GM12872 (cell line): ENCODE measurements around the gene RALGAPA2.

Experiments used
- TF ChIP-seq, protein P1 (sequence below): IDR thresholded peaks from 3 replicates; pipeline ENCODE4 v1.5.1; 2011; ENCODE audit warnings: low read depth, mild to moderate bottlenecking, low read length, moderate library complexity; ENCODE audit not compliant: insufficient read depth

The RALGAPA2 gene

DNA sequence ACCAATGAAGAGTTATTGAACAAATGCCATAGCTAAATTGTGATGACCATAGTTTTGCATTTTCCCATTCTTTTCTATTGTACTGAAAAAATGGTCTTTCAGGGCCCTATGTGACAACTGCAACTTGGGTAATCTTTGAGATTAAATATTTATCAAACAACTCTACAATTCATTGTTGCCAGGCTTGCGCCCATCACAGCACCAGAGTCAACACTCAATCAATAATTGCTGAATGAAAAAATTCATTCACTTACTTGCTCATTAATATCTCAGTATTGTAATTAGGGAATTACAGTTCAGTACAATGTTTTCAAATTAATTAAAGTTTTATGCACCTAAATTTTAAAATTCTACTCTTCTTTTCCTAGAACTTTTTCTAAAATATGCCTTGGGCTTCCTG, 7.7 kb upstream of the RALGAPA2 start:
- TF ChIP-seq, protein P1, sequence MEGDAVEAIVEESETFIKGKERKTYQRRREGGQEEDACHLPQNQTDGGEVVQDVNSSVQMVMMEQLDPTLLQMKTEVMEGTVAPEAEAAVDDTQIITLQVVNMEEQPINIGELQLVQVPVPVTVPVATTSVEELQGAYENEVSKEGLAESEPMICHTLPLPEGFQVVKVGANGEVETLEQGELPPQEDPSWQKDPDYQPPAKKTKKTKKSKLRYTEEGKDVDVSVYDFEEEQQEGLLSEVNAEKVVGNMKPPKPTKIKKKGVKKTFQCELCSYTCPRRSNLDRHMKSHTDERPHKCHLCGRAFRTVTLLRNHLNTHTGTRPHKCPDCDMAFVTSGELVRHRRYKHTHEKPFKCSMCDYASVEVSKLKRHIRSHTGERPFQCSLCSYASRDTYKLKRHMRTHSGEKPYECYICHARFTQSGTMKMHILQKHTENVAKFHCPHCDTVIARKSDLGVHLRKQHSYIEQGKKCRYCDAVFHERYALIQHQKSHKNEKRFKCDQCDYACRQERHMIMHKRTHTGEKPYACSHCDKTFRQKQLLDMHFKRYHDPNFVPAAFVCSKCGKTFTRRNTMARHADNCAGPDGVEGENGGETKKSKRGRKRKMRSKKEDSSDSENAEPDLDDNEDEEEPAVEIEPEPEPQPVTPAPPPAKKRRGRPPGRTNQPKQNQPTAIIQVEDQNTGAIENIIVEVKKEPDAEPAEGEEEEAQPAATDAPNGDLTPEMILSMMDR = no peak

DNA sequence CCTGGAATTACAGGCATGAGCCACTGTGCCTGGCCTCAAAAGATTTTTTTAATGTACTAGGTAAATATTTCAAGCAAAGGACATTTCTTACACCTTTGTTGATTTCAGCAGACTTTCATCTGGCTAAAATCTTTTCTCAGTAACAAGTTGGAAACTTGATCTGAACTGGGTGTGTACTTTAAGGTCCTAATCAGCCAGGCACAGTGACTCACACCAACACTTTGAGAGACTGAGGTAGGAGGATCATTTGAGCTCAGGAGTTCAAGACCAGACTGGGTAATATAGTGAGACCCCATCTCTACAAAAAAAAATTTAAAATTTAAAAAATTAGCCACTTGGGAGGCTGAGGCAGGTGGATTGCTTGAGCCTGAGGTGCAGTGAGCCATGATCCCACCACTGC, 7.0 kb upstream of the RALGAPA2 start:
- TF ChIP-seq, protein P1 = no peak

DNA sequence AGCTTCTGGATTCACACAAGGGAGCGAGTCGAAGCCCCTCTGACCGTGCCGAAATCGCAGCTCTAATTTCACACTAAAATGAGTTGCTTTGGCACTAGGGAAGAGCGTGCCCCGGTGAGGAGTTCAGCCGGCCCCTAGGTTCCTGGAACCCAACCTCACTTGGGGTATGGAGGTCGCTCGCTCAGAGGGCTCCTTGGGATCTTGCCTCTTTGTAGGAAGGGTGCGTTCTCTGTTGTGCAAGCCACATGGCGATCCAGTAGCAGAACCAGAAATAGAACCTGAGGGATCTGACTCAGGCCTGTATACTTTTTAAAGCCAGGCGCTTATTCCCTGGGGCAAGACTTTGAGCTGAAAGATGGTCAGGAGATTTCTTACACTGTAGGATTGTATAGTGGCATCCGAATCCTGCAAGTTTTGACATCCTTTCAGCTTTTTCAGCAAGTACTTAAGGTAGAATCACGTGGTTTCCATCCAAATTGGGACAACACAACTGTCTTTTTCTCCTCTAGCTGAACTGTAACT, 861 bp upstream of the RALGAPA2 start:
- TF ChIP-seq, protein P1 = no peak

DNA sequence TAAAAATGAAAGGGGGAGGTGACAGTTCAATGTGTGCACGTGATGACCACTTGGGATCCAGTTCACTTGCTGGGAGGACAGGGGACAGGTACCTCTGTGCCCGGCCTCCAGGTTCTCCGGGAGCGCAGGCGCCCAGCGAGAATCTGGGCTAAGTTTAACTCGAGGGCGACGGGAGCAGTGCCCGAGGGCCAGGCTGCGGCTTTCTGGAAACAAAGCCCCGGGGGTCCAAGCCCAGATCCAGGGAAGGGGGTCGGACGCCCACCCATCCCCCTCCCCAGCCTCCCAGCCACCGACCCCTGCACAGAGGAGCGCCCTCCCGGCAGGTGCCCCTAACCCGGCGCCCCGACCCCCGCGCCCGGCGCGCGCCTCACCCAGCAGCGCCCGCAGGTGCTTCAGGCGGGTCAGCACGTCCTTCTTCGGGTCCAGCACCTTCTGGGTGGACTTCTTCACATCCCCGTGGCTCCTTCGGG, 405 bp downstream of the RALGAPA2 start:
- TF ChIP-seq, protein P1 = no peak

DNA sequence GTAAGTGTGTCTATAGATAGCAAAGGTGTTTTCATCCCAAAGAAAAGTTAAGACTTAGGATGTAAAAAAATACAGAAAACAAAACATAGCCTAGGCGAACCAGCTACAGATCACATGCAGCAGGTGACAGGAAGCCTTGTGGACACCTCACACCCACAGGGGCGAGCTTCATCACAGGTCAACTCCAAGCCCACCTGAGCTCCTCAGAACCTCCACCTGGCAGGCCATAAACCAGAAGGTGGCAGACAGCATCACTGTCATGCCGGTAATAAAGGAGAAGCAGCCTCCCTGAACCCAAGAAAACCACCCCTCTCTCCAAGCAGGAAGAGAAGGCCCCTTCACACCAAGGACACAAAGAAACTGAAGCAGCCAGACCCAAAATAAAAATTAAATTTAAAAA, 1.0 kb downstream of the RALGAPA2 start:
- TF ChIP-seq, protein P1 = no peak

DNA sequence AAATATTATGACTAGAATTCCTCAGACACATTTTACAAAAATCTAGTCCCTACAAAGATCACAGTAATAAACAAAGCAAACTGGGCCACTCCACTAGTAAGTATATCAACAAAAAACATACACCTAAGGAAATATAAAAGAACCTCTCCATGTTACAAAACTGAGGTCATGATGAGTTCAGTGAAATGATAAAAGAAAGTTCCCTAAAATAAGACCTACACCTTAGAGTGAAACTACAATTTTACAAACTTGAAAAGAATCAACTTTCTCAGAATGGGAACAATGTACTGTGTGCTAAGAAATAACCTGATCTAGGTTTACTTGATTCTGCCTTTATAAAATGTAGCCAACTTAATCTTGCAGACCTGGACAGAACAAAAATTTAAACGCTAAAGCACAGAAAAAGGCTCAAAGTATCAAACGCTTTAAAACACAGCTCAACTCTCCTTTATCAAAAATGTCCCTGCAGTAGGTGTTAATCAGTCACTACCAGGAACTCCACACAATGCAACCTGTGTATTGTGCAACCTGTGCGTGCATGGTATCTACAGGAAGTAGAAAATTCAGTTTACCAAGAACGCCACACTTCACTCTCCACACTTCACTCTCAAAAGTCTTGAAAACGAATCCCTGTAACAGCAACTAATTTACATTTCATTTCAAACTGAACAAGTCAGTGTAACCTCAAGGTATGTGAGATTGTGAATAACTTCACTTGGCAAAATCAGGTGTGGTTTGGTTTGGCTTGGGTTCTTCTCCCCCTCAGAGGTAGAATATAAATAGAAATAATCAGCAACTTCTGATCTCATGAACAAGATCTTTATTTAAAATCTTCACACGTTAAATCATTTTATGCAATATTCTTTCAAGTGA, 1.8 kb downstream of the RALGAPA2 start:
- TF ChIP-seq, protein P1 = no peak

DNA sequence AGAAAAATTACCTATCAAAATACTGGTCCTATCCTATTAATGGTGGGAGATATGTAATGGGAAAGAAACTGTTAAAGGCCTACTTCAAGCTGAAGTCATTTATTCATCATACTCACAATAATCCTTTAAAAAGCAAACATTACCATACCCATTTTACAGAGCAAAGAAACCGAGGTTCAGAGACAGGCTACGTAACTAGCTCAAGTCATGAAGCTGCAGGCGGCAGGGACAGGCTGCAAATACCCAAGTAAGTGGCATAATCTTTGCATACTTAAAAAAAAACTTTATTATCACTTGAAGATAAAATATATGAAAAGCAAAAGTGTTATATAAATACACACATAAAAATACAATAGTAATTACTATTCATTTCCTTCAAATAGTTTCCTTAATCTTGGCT, 2.6 kb downstream of the RALGAPA2 start:
- TF ChIP-seq, protein P1 = no peak
